BLaER1 (cell line): ENCODE data around the gene OCA2.

ENCODE experiments used
- H3K27ac ChIP-seq: shearing (Covaris generic); formaldehyde crosslinking; 2 replicates; pipeline ENCODE4 v1.8.1; 2022
- H3K27me3 ChIP-seq: shearing (Covaris generic); formaldehyde crosslinking; 2 replicates; pipeline ENCODE4 v1.8.1; 2022
- H3K36me3 ChIP-seq: shearing (Covaris generic); formaldehyde crosslinking; 2 replicates; pipeline ENCODE4 v1.8.1; 2022
- H3K4me1 ChIP-seq: shearing (Covaris generic); formaldehyde crosslinking; 2 replicates; pipeline ENCODE4 v1.8.1; 2022
- H3K4me2 ChIP-seq: shearing (Covaris generic); formaldehyde crosslinking; 2 replicates; pipeline ENCODE4 v1.8.1; 2022
- H3K4me3 ChIP-seq: shearing (Covaris generic); formaldehyde crosslinking; 2 replicates; pipeline ENCODE4 v1.8.1; 2022
- H3K9ac ChIP-seq: shearing (Covaris generic); formaldehyde crosslinking; 2 replicates; pipeline ENCODE4 v1.8.1; 2022
- H3K9me3 ChIP-seq: shearing (Covaris generic); formaldehyde crosslinking; 2 replicates; pipeline ENCODE4 v1.8.1; 2022
- H4K20me1 ChIP-seq: shearing (Covaris generic); formaldehyde crosslinking; 2 replicates; pipeline ENCODE4 v1.8.1; 2022
- Cebpa-rat ChIP-seq: shearing (Covaris generic); IDR thresholded peaks from 2 replicates; pipeline ENCODE4 v1.8.1; 2022

OCA2 gene

GRCh38 chr15:27936164-27936563, 163.0 kb downstream of the OCA2 start:
- H3K9ac ChIP-seq = no peak overlapping the region
- peaks cover 13% of the 10 kb centered on the region for H3K9me3 ChIP-seq
- TF ChIP-seq Cebpa-rat = no peak
- no peak overlapping the region for H3K27ac ChIP-seq
- H3K27me3 ChIP-seq = no peaks in the 10 kb centered on the region
- no peak overlapping the region for H3K4me3 ChIP-seq
- no peaks in the 10 kb centered on the region for H3K36me3 ChIP-seq
- H3K4me2 ChIP-seq = no peak overlapping the region
- H3K4me1 ChIP-seq = no peaks in the 10 kb centered on the region
- H4K20me1 ChIP-seq = no peaks in the 10 kb centered on the region

GRCh38 chr15:27935328-27935727, 163.8 kb downstream of the OCA2 start:
- no peaks in the 10 kb centered on the region for H3K36me3 ChIP-seq
- no peak overlapping the region for H3K27ac ChIP-seq
- no peaks in the 10 kb centered on the region for H4K20me1 ChIP-seq
- no peak overlapping the region for H3K9ac ChIP-seq
- TF ChIP-seq Cebpa-rat = no peak
- no peak overlapping the region for H3K4me2 ChIP-seq
- no peaks in the 10 kb centered on the region for H3K4me1 ChIP-seq
- no peak overlapping the region for H3K4me3 ChIP-seq
- peaks cover 17% of the 10 kb centered on the region for H3K9me3 ChIP-seq
- no peaks in the 10 kb centered on the region for H3K27me3 ChIP-seq

- H3K9ac ChIP-seq = no peak overlapping the region
- H4K20me1 ChIP-seq = no peaks in the 10 kb centered on the region
- H3K9me3 ChIP-seq = peaks cover 17% of the 10 kb centered on the region
- no peak overlapping the region for H3K4me2 ChIP-seq
- TF ChIP-seq Cebpa-rat = no peak
- H3K4me1 ChIP-seq = no peaks in the 10 kb centered on the region
- H3K36me3 ChIP-seq = no peaks in the 10 kb centered on the region
- H3K27ac ChIP-seq = no peak overlapping the region
- H3K27me3 ChIP-seq = no peaks in the 10 kb centered on the region
- no peak overlapping the region for H3K4me3 ChIP-seq
Measured at GRCh38 chr15:27934782-27935181, 164.3 kb downstream of the OCA2 start.

GRCh38 chr15:27933562-27933961, 165.6 kb downstream of the OCA2 start:
- no peak overlapping the region for H3K4me2 ChIP-seq
- TF ChIP-seq Cebpa-rat = no peak
- no peak overlapping the region for H3K9ac ChIP-seq
- no peak overlapping the region for H3K4me3 ChIP-seq
- H3K4me1 ChIP-seq = no peaks in the 10 kb centered on the region
- no peaks in the 10 kb centered on the region for H4K20me1 ChIP-seq
- H3K27me3 ChIP-seq = no peaks in the 10 kb centered on the region
- H3K36me3 ChIP-seq = no peaks in the 10 kb centered on the region
- peaks cover 17% of the 10 kb centered on the region for H3K9me3 ChIP-seq
- no peak overlapping the region for H3K27ac ChIP-seq

- H3K9me3 ChIP-seq = peaks cover 17% of the 10 kb centered on the region
- no peak overlapping the region for H3K4me2 ChIP-seq
Measured at GRCh38 chr15:27932600-27932999, 166.5 kb downstream of the OCA2 start.

GRCh38 chr15:27928386-27928785, 170.7 kb downstream of the OCA2 start:
- H3K4me3 ChIP-seq = no peak overlapping the region
- no peak overlapping the region for H3K4me2 ChIP-seq
- H3K9ac ChIP-seq = no peak overlapping the region
- peaks cover 8% of the 10 kb centered on the region for H3K4me1 ChIP-seq
- H3K27ac ChIP-seq = no peak overlapping the region
- TF ChIP-seq Cebpa-rat = no peak
- peaks cover 15% of the 10 kb centered on the region for H3K9me3 ChIP-seq
- H3K36me3 ChIP-seq = no peaks in the 10 kb centered on the region
- H4K20me1 ChIP-seq = no peaks in the 10 kb centered on the region
- H3K27me3 ChIP-seq = no peaks in the 10 kb centered on the region

More at GRCh38 chr15:27932600-27932999, 166.5 kb downstream of the OCA2 start:
- Histone ChIP-seq H3K27ac (no peak overlapping the region), H4K20me1 (no peaks in the 10 kb centered on the region), H3K27me3 (no peaks in the 10 kb centered on the region), H3K4me3 (no peak overlapping the region), H3K9ac (no peak overlapping the region), H3K36me3 (no peaks in the 10 kb centered on the region), H3K4me1 (no peaks in the 10 kb centered on the region)
- TF ChIP-seq Cebpa-rat = no peak

- Histone ChIP-seq H3K27ac (no peak overlapping the region), H3K4me2 (no peak overlapping the region), H4K20me1 (no peaks in the 10 kb centered on the region), H3K4me1 (no peaks in the 10 kb centered on the region), H3K9me3 (peaks cover 5% of the 10 kb centered on the region; the same call in 1 of the 2 replicates), H3K36me3 (no peaks in the 10 kb centered on the region), H3K4me3 (no peak overlapping the region), H3K9ac (no peak overlapping the region), H3K27me3 (no peaks in the 10 kb centered on the region)
- TF ChIP-seq Cebpa-rat = no peak
Measured at GRCh38 chr15:27912283-27912682, 186.8 kb downstream of the OCA2 start.

GRCh38 chr15:27906802-27907201, 192.3 kb downstream of the OCA2 start:
- Histone ChIP-seq H3K9ac (no peak overlapping the region), H3K27ac (no peak overlapping the region), H3K4me3 (no peak overlapping the region), H3K4me1 (no peaks in the 10 kb centered on the region), H4K20me1 (no peaks in the 10 kb centered on the region), H3K27me3 (no peaks in the 10 kb centered on the region), H3K4me2 (no peak overlapping the region), H3K9me3 (peaks cover 20% of the 10 kb centered on the region), H3K36me3 (no peaks in the 10 kb centered on the region)
- TF ChIP-seq Cebpa-rat = no peak

- no peak overlapping the region for H3K4me2 ChIP-seq
- TF ChIP-seq Cebpa-rat = no peak
- H3K27me3 ChIP-seq = no peaks in the 10 kb centered on the region
- no peaks in the 10 kb centered on the region for H3K4me1 ChIP-seq
- H3K36me3 ChIP-seq = no peaks in the 10 kb centered on the region
- no peak overlapping the region for H3K4me3 ChIP-seq
- no peak overlapping the region for H3K27ac ChIP-seq
- no peaks in the 10 kb centered on the region for H4K20me1 ChIP-seq
- peaks cover 22% of the 10 kb centered on the region for H3K9me3 ChIP-seq
- H3K9ac ChIP-seq = no peak overlapping the region
Measured at GRCh38 chr15:27903405-27903804, 195.7 kb downstream of the OCA2 start.

GRCh38 chr15:27902680-27903385, 196.3 kb downstream of the OCA2 start:
- Histone ChIP-seq H3K27me3 (no peaks in the 10 kb centered on the region), H4K20me1 (no peaks in the 10 kb centered on the region), H3K4me2 (no peak overlapping the region), H3K4me3 (no peak overlapping the region), H3K9me3 (peaks cover 28% of the 10 kb centered on the region), H3K9ac (no peak overlapping the region), H3K36me3 (no peaks in the 10 kb centered on the region), H3K27ac (no peak overlapping the region), H3K4me1 (no peaks in the 10 kb centered on the region)
- TF ChIP-seq Cebpa-rat = no peak
